Measurements from ENCODE around the gene ATXN2. TPM values are rescaled to one million over a fixed set of nuclear protein-coding genes. Genes with fewer than 3 reads are reported as not detected.

The ATXN2 gene
- total RNA-seq, 1 experiment from 2014 or later, result 108 TPM

DNA sequence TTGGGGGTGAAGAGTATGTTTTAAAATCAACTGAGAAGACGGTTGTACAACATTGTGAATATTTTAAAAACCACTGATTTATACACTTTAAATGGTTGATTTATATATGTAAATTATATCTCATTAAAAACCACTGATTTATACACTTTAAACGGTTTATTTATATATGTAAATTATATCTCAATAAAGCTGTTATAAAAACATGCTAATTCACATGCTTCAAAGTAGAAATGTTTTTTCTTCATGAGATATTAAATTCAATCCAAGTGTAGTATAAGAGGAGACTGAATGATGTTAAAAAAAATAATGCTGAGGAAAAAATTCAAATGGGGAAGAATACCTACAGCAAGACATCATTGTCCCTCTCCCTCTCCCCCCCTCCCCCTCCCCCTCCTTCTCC, 92.9 kb downstream of the ATXN2 start:
- TF ChIP-seq, protein P1, sequence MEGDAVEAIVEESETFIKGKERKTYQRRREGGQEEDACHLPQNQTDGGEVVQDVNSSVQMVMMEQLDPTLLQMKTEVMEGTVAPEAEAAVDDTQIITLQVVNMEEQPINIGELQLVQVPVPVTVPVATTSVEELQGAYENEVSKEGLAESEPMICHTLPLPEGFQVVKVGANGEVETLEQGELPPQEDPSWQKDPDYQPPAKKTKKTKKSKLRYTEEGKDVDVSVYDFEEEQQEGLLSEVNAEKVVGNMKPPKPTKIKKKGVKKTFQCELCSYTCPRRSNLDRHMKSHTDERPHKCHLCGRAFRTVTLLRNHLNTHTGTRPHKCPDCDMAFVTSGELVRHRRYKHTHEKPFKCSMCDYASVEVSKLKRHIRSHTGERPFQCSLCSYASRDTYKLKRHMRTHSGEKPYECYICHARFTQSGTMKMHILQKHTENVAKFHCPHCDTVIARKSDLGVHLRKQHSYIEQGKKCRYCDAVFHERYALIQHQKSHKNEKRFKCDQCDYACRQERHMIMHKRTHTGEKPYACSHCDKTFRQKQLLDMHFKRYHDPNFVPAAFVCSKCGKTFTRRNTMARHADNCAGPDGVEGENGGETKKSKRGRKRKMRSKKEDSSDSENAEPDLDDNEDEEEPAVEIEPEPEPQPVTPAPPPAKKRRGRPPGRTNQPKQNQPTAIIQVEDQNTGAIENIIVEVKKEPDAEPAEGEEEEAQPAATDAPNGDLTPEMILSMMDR (conservative IDR thresholded peaks at IDR 0.05), result no peak
- no peak for TF ChIP-seq EZH2 (IDR thresholded peaks at IDR 0.05; ENCODE audit: low read depth)
- Histone ChIP-seq H3K9me2 (ENCODE audit: insufficient read depth) (no peaks in the 10 kb centered on the region), H3K36me3 (ENCODE audit: low read depth) (peaks cover 54% of the 10 kb centered on the region), H3F3A (ENCODE audit: insufficient read depth, low read depth) (peaks cover 44% of the 10 kb centered on the region), H4K20me1 (ENCODE audit: insufficient read depth) (peaks cover 10% of the 10 kb centered on the region; the same call in 1 of the 2 replicates), H3K79me2 (ENCODE audit: low read depth) (no peaks in the 10 kb centered on the region), H3K4me3 (no peak overlapping the region), H3K27me3 (ENCODE audit: insufficient read depth, low read depth) (no peaks in the 10 kb centered on the region), H3K27ac (no peak overlapping the region), H3K4me1 (replicated peaks; ENCODE audit: insufficient read depth) (no peaks in the 10 kb centered on the region), H3K4me2 (no peak overlapping the region), H3K9me3 (ENCODE audit: insufficient read depth, low read depth) (no peaks in the 10 kb centered on the region), H2AFZ (no peak overlapping the region)
- no peak for DNase-seq
- BruUV-seq (replicated peaks), result no TSS peak
- intact Hi-C loops (cut with micrococcal nuclease; ENCODE audit: unreplicated experiment), result no loop called here
- ChIA-PET POLR2A (ENCODE audit: unreplicated experiment) (interaction anchor here (0.6 kb wide), 1 partner anchor 16 kb away, joined by 11 read pairs; no protein-coding TSS in a partner anchor), CTCF (no interaction called here)

GRCh38 chr12:111505601-111506036, 93.5 kb downstream of the ATXN2 start:
- Histone ChIP-seq H3K9me2 (ENCODE audit: insufficient read depth) (no peaks in the 10 kb centered on the region), H3K4me2 (no peak overlapping the region), H3K27ac (no peak overlapping the region), H2AFZ (no peak overlapping the region), H3K79me2 (ENCODE audit: low read depth) (no peaks in the 10 kb centered on the region), H4K20me1 (ENCODE audit: insufficient read depth) (peaks cover 9% of the 10 kb centered on the region; the same call in 1 of the 2 replicates), H3K9me3 (ENCODE audit: insufficient read depth, low read depth) (no peaks in the 10 kb centered on the region), H3K4me1 (replicated peaks; ENCODE audit: insufficient read depth) (no peaks in the 10 kb centered on the region), H3F3A (ENCODE audit: insufficient read depth, low read depth) (peaks cover 45% of the 10 kb centered on the region), H3K4me3 (no peak overlapping the region), H3K27me3 (ENCODE audit: insufficient read depth, low read depth) (no peaks in the 10 kb centered on the region), H3K36me3 (ENCODE audit: low read depth) (peaks cover 52% of the 10 kb centered on the region)
- POLR2A ChIA-PET (ENCODE audit: unreplicated experiment), result interaction anchor here (0.6 kb wide), 1 partner anchor 16 kb away, joined by 11 read pairs; no protein-coding TSS in a partner anchor
- no peak for DNase-seq
- intact Hi-C loops (cut with micrococcal nuclease; ENCODE audit: unreplicated experiment), result no loop called here
- CTCF ChIA-PET, result no interaction called here
- BruUV-seq (replicated peaks), result no TSS peak
- no peak for TF ChIP-seq EZH2 (IDR thresholded peaks at IDR 0.05; ENCODE audit: low read depth)
- TF ChIP-seq, protein P1 (conservative IDR thresholded peaks at IDR 0.05), result no peak

DNA sequence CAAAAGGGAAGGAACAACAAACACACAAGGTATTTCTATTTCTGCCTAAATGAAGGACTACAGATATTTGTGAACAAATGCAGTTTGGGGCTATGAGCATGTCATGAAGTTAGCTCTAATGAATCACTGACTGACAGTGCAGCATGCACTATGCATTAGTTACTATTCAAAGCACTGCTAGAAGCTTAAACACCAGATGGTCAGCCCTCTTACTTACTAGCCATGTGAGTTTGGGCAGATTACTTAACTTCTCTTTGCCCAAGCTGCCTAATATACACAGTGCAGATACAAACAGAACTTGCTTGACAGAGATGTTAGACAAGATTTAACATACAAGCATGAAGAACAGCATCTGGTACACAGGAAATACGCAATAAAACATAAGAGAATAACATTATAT, 96.0 kb downstream of the ATXN2 start:
- Histone ChIP-seq H3K27me3 (ENCODE audit: insufficient read depth, low read depth) (no peaks in the 10 kb centered on the region), H3K27ac (no peak overlapping the region), H3K4me1 (replicated peaks; ENCODE audit: insufficient read depth) (no peaks in the 10 kb centered on the region), H3F3A (ENCODE audit: insufficient read depth, low read depth) (peaks cover 44% of the 10 kb centered on the region), H3K4me2 (no peak overlapping the region), H3K9me2 (ENCODE audit: insufficient read depth) (no peaks in the 10 kb centered on the region), H3K36me3 (ENCODE audit: low read depth) (peaks cover 37% of the 10 kb centered on the region), H3K9me3 (ENCODE audit: insufficient read depth, low read depth) (no peaks in the 10 kb centered on the region), H3K4me3 (no peak overlapping the region), H2AFZ (no peak overlapping the region), H3K79me2 (ENCODE audit: low read depth) (no peaks in the 10 kb centered on the region), H4K20me1 (ENCODE audit: insufficient read depth) (peaks cover 11% of the 10 kb centered on the region; the same call in 1 of the 2 replicates)
- BruUV-seq (replicated peaks), result no TSS peak
- intact Hi-C loops (cut with micrococcal nuclease; ENCODE audit: unreplicated experiment), result no loop called here
- TF ChIP-seq EZH2 (IDR thresholded peaks at IDR 0.05; ENCODE audit: low read depth), result no peak
- TF ChIP-seq, protein P1 (conservative IDR thresholded peaks at IDR 0.05), result no peak
- POLR2A ChIA-PET (ENCODE audit: unreplicated experiment), result no interaction called here
- no peak for DNase-seq
- CTCF ChIA-PET, result no interaction called here
